ENCODE results near the gene ZSCAN10.

GRCh38 chr16:3094289-3095027 is 4.6 kb downstream of the ZSCAN10 start:
- TF ChIP-seq CTCF (optimal IDR thresholded peaks at IDR 0.05 in 1 of 3, IDR thresholded peaks at IDR 0.05 in 1 of 3, conservative IDR thresholded peaks at IDR 0.05 in 1 of 3; ENCODE audit: extremely low read depth in 1 of 3, insufficient read depth in 2 of 3, low read length in 3 of 3) (peak; percentile 58 to 71 (median 60)), EZH2 (IDR thresholded peaks at IDR 0.05; ENCODE audit: low read length) (no peak)

All from keratinocyte (primary cell).